Subcutaneous abdominal adipose tissue (tissue), 5 donors: ENCODE data around the gene ODR4.

Experiments used
- H3K27ac ChIP-seq: one replicate; pipeline ENCODE4 v1.7.0; 2013; ENCODE audit warnings: low read depth, mild to moderate bottlenecking, inconsistent platforms, low read length, moderate library complexity
- H3K27me3 ChIP-seq, 5 donors: one replicate each; pipeline ENCODE4 v1.7.0; 2013; ENCODE audit warnings: low read length in 5 of 5, inconsistent platforms in 1 of 5; ENCODE audit not compliant: control insufficient read depth in 5 of 5, insufficient read depth in 4 of 5
- H3K36me3 ChIP-seq, 5 donors: one replicate each; pipeline ENCODE4 v1.7.0; 2013; ENCODE audit warnings: low read length in 5 of 5; ENCODE audit not compliant: control insufficient read depth in 5 of 5, insufficient read depth in 5 of 5
- H3K4me1 ChIP-seq, 5 donors: one replicate each; pipeline ENCODE4 v1.7.0; 2013; ENCODE audit warnings: low read length in 5 of 5, mild to moderate bottlenecking in 3 of 5, moderate library complexity in 1 of 5; ENCODE audit not compliant: control insufficient read depth in 5 of 5, insufficient read depth in 5 of 5
- H3K4me3 ChIP-seq, 5 donors: one replicate each; pipeline ENCODE4 v1.7.0; 2013; ENCODE audit warnings: low read length in 5 of 5, low read depth in 1 of 5
- H3K9ac ChIP-seq, 5 donors: one replicate each; pipeline ENCODE4 v1.7.0; 2013; ENCODE audit warnings: low read length in 5 of 5, mild to moderate bottlenecking in 4 of 5, moderate library complexity in 3 of 5
- H3K9me3 ChIP-seq, 5 donors: one replicate each; pipeline ENCODE4 v1.7.0; 2013; ENCODE audit warnings: low read length in 5 of 5; ENCODE audit not compliant: control insufficient read depth in 5 of 5
- donor health status: healthy.
- donor health status: healthy.
- donor health status: healthy.
- donor health status: healthy.
- donor health status: healthy.

ODR4 gene

DNA sequence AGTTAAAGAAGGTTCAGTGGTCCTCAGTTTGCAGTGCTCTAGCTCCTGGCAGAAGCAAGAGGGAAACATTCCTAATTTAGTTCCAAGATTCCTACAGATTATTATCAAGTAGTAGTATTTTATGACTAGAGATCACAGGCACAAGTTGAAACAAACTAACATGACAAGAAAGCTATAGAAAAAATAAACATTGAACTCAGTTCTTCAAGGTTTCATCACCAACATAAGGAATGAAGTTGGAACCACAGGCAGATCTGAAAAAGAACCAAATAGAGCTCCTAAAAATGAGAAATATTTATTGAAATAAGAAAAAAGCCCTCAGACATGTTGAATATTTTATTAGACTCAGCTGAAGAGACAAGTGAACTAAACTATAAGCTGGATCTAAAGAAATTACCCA is 44.7 kb downstream of the ODR4 start:
- H3K9ac ChIP-seq, result no peak overlapping the region
- no peak overlapping the region for H3K27ac ChIP-seq
- H3K4me1 ChIP-seq, result peaks cover 0 to 2% (median 0%) of the 10 kb centered on the region in 5 donors
- peaks cover 18 to 27% (median 19%) of the 10 kb centered on the region in 5 donors for H3K36me3 ChIP-seq
- no peak overlapping the region for H3K4me3 ChIP-seq
- no peaks in the 10 kb centered on the region for H3K27me3 ChIP-seq
- H3K9me3 ChIP-seq, result no peaks in the 10 kb centered on the region

DNA sequence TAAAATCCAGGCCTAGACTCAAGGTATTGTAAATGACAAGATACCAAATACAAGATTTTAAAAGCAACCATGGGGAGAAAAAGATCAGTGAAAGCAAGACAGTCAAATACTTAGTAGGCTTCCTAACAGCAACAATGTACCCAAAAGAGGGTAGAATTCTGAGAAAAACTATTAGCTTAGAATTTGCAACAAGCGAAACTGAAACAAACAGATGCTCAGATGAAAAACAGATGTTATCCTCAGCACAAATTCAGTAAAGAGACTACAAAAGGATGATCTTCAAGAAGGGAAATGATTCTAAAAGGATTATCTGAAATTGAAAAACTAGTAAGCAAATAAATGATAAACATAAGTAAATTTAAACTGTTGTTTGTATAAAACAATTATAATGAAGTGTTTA is 45.3 kb downstream of the ODR4 start:
- Histone ChIP-seq H3K9ac (no peak overlapping the region), H3K27me3 (no peaks in the 10 kb centered on the region), H3K4me3 (no peak overlapping the region), H3K36me3 (peaks cover 18 to 24% (median 19%) of the 10 kb centered on the region in 5 donors), H3K4me1 (peaks cover 0 to 2% (median 0%) of the 10 kb centered on the region in 5 donors), H3K9me3 (no peaks in the 10 kb centered on the region), H3K27ac (no peak overlapping the region)

DNA sequence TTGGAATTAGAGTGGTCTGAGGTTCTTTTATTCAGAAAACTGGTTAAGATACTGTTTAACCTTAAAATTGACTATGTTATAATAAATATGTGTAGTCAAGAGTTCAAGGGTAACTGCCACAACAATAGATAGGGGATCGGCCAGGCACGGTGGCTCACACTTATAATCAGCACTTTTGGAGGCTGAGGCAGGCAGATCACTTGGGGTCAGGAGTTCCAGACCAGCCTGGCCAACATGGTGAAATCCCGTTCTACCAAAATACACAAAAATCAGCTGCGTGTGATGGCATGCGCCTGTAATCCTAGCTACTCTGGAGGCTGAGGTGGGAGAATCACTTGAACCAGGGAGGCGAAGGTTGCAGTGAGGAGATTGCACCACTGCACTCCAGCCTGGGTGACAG is 45.8 kb downstream of the ODR4 start:
- H3K4me3 ChIP-seq, result no peak overlapping the region
- H3K27ac ChIP-seq, result no peak overlapping the region
- H3K27me3 ChIP-seq, result no peaks in the 10 kb centered on the region

DNA sequence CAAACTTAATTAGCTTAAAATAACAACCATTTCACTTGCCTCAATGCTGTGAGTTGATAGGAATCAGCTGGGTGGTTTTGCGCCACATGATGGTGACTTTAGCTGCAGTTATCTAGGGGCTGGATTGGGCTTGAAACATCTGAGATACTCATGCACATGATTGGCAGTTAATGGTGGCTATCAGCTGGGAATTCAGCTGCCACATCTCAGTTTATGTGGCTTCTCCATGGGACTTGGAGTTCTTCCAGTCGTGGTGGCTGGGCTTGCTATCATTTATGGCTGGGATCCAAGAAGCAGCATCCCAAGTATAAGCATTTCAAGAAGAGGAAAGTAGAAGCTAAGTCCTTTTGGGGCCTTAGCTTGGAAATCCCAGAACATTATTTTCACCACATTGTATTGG is 48.9 kb downstream of the ODR4 start:
- Histone ChIP-seq H3K4me3 (no peak overlapping the region), H3K9ac (no peak overlapping the region), H3K36me3 (peaks cover 3 to 15% (median 9%) of the 10 kb centered on the region in 5 donors), H3K27ac (no peak overlapping the region), H3K4me1 (peaks cover 0 to 2% (median 0%) of the 10 kb centered on the region in 5 donors), H3K27me3 (no peaks in the 10 kb centered on the region), H3K9me3 (no peaks in the 10 kb centered on the region)

More for the DNA sequence above, 45.8 kb downstream of the ODR4 start:
- peaks cover 0 to 2% (median 0%) of the 10 kb centered on the region in 5 donors for H3K4me1 ChIP-seq
- H3K9ac ChIP-seq, result no peak overlapping the region
- no peaks in the 10 kb centered on the region for H3K9me3 ChIP-seq
- peaks cover 18 to 24% (median 20%) of the 10 kb centered on the region in 5 donors for H3K36me3 ChIP-seq

DNA sequence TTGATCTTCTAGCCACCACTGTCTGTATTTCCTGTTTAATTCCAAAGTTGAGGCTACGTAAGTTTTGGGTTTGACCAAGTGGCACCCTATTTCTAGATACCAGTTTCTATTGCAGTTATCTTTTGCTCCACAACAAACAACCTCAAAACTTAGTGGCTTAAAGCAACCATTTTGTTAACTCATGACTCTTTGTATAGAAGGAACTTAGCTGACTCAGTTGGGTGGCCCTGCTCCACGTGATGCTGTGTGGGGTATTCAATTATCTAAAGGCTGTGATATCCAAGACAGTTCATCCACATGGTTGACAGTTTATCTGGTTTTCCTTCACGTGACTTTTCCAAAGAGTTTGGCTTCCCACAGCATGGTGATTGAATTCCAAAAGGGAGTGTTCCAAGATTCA is 50.5 kb downstream of the ODR4 start:
- no peak overlapping the region for H3K27ac ChIP-seq
- H3K4me3 ChIP-seq, result no peak overlapping the region
- no peaks in the 10 kb centered on the region for H3K27me3 ChIP-seq
- no peak overlapping the region for H3K9ac ChIP-seq
- H3K4me1 ChIP-seq, result no peaks in the 10 kb centered on the region
- peaks cover 0 to 5% (median 0%) of the 10 kb centered on the region in 5 donors for H3K36me3 ChIP-seq
- no peaks in the 10 kb centered on the region for H3K9me3 ChIP-seq

DNA sequence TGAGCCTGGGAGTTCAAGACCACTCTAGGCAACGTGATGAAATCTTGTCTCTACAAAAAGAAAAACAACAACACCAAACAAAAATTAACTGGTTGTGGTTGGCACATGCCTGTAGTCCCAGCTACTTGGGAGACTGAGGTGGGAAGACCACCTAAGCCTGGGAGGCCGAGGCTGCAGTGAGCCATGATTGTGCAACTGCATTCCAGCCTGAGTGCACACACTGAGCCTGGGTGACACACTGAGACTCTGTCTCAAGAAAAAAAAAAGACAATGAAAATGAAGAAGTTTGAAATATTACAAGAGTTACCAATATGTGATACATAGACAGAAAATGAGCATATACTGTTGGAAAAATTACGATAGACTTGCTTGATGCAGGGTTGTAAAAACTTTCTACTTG is 53.4 kb downstream of the ODR4 start:
- H3K9ac ChIP-seq, result no peak overlapping the region
- H3K36me3 ChIP-seq, result peaks cover 0 to 5% (median 0%) of the 10 kb centered on the region in 5 donors
- H3K4me3 ChIP-seq, result no peak overlapping the region

DNA sequence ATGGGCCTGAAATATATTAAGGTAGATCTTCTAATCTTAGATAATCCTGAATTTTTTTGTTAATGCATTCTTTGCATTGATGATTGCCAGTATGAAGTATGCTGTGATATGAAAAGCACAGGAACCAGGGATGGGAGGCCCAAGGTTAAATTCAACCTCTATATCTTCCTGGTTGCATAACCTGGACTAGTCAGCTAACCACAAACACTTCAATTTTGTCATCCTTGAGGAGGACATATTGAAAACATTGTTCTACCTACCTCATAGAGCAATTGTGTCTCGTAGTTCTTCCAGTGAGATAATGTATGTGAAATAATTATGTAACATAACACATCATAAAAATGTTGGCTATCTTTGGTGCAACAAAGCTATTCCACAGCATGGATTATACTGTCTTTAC is 59.7 kb downstream of the ODR4 start:
- Histone ChIP-seq H3K4me3 (no peak overlapping the region), H3K4me1 (no peaks in the 10 kb centered on the region), H3K9ac (no peak overlapping the region), H3K27me3 (no peaks in the 10 kb centered on the region), H3K27ac (no peak overlapping the region), H3K9me3 (no peaks in the 10 kb centered on the region), H3K36me3 (peaks cover 0 to 14% (median 0%) of the 10 kb centered on the region in 5 donors)

More for the DNA sequence above, 53.4 kb downstream of the ODR4 start:
- Histone ChIP-seq H3K27ac (no peak overlapping the region), H3K4me1 (no peaks in the 10 kb centered on the region), H3K9me3 (no peaks in the 10 kb centered on the region), H3K27me3 (no peaks in the 10 kb centered on the region)

DNA sequence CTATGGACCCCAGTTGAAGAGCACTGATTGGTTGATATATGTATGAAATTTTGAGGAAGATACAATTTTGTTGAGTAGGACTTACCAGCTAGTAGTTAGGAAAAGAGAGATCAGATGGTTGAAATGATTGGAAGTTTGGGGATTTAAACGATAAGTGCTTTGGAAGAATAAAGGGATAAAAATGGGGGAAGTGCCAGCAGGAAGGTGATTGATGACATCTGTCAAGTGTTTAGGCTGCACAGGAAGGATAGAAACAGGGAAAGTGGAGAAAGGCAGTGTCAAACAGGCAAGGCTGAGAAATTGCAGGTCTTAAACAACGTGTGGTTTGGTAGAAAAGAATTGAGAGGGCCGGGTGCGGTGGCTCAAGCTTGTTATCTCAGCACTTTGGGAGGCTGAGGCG is 62.9 kb downstream of the ODR4 start:
- Histone ChIP-seq H3K27me3 (no peaks in the 10 kb centered on the region), H3K4me3 (no peak overlapping the region), H3K4me1 (no peaks in the 10 kb centered on the region), H3K27ac (no peak overlapping the region), H3K9me3 (no peaks in the 10 kb centered on the region), H3K9ac (no peak overlapping the region), H3K36me3 (peaks cover 0 to 14% (median 0%) of the 10 kb centered on the region in 5 donors)

DNA sequence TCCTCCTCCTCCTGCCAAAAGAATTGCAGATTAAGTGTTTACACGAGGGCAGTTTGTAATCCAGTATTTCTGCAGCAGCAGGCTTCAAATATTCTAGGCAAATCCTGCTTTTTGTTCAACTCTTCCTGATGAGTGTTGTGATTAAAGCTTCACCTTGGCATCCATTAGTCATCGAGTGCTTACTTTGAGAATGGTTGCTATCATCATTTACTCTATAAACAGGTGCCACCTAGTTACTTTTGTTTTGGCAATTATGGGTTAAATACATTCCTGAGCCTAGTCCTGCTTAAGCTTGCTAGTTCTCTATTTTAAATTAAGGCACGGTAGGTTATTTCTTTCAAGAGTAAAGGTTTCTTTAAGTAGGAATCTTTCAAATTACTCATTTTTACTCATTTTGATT is 64.9 kb downstream of the ODR4 start:
- Histone ChIP-seq H3K36me3 (peaks cover 0 to 10% (median 0%) of the 10 kb centered on the region in 5 donors), H3K4me1 (no peaks in the 10 kb centered on the region), H3K4me3 (no peak overlapping the region), H3K27me3 (no peaks in the 10 kb centered on the region), H3K9me3 (no peaks in the 10 kb centered on the region), H3K9ac (no peak overlapping the region), H3K27ac (no peak overlapping the region)

DNA sequence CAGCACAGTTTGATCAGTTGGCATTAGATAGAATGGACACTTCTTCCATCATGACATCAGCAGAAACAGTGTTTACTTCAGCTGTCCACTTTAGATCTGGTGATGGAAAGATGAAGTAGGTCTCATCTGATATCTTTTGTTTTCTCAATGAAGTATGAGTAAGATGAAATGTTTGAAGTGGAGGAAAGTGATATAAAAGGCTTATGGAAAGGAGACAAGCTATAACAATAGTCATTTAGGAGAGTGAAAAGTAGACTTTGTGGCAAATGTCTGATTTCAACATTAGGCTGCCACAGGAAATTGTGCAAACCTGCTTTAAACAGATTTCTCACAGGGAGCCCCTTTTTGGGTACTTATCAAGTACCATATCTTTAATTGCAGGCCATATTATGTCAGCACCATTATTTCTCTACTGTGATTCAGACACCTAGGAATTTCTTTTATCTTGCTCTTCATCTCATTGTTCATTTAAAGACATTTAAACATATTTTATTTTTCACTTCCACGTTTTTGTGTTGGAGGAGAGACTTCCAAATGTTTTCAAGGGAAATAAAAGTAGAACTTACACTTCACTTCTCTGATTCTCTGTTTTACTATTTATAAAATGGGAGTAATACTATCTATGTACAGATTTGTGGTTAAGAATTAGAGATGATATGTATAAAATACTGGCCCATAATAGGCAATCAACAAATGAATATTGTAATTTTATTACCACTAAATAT is 67.2 kb downstream of the ODR4 start:
- no peaks in the 10 kb centered on the region for H3K4me1 ChIP-seq

More for the DNA sequence above, 67.2 kb downstream of the ODR4 start:
- no peaks in the 10 kb centered on the region for H3K27me3 ChIP-seq
- H3K9ac ChIP-seq, result no peak overlapping the region
- H3K36me3 ChIP-seq, result no peaks in the 10 kb centered on the region
- no peaks in the 10 kb centered on the region for H3K9me3 ChIP-seq
- H3K27ac ChIP-seq, result no peak overlapping the region
- no peak overlapping the region for H3K4me3 ChIP-seq
